Measurements from ENCODE around the gene SYNE3.

SYNE3 gene

DNA sequence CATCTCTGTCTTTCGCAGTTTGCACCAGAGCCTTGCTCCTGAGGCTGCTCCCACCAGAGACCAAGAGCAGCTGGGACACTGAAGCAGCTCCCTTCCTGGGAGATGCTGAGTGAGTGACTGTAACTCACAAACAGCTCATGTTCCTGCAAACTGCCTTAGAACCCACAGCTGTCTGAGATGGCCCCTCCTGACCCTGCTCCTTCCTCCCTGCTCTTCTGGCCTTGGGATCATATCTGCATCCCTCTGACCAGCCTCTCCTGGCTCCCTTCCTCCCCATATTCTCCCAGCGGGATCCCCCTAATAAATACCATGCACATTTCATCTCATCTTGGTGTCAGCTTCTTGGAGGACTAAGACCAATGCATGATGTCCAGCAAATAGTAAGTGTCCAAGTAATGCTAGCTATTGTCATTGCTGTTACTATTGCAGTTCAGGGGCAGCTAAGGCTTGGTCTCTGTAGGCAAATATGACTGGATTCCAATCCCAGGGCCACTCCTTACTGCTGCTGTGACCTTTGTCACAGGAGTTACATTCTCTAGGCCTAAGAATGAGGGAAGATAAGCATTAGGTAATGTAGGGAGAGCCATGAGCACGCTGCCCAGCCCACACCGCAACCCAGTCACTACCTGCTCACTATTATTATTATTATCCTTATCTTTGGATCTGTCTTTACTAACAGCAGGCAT lies 47.9 kb downstream of the SYNE3 start:
- DNase-seq = no peak

DNA sequence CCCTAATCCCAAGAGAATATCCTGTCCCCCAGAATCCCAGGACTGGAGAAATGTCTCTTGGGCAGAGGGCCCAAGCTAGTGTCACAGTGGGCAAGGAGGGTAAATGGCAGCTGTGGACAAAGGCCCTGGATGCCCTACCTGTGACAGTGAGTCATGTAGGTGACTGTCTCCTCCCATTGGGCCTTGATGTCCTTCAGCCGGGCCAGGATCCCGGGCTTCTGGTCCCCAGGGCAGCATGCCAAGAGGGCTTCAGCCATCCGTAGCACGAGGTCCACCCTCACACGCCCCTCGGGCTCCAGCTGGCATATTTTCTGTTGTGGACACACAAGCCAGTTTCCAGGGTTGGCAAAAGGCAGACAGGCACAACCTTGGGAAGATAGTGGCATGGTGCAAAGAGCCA lies 48.8 kb downstream of the SYNE3 start:
- DNase-seq = no peak

DNA sequence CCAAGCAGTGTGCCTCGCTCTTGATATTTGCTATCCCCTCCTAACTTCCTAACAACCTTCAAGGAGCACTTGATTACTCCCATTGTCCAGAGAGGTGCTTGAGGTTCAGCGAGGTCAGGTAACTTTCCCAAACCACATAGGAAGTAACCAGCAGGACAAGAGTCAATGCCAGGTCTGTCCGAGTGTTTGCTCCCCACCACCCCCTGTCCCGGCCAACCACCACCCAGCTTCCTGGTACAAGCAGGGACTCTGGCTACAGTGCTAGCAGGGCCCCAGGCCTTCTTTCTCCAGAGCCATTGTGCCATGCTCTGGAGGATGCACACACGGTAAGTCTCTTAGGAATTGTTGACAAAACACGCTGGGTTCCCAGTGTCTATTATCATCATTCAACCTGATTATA lies 49.2 kb downstream of the SYNE3 start:
- DNase-seq = no peak
